WTC11 (cell line): ENCODE measurements around the gene TOP2B.

Experiments
- ATF3 ChIP-seq: sonication (generic); formaldehyde crosslinking; conservative IDR thresholded peaks from 2 replicates; pipeline ENCODE4 v1.8.1; 2022; ENCODE audit warnings: mild to moderate bottlenecking, missing genetic modification reagents
- CTCF ChIP-seq: fragments of 200-600 bp; IDR thresholded peaks from 2 replicates; pipeline ENCODE4 v1.8.0; 2022; ENCODE audit warnings: antibody characterized with exemption
- FOXJ3 ChIP-seq: sonication (generic); formaldehyde crosslinking; IDR thresholded peaks from 2 replicates; pipeline ENCODE4 v1.9.0; 2021; ENCODE audit warnings: missing genetic modification reagents, mild to moderate bottlenecking, borderline replicate concordance
- FOXP1 ChIP-seq: sonication (generic); formaldehyde crosslinking; IDR thresholded peaks from 2 replicates; pipeline ENCODE4 v1.8.0; 2022; ENCODE audit warnings: missing genetic modification reagents, mild to moderate bottlenecking, moderate library complexity, borderline replicate concordance
- IRF2 ChIP-seq: sonication (generic); formaldehyde crosslinking; IDR thresholded peaks from 2 replicates; pipeline ENCODE4 v1.8.0; 2022; ENCODE audit warnings: low read depth, missing genetic modification reagents, borderline replicate concordance
- TEAD4 ChIP-seq: sonication (generic); formaldehyde crosslinking; IDR thresholded peaks from 2 replicates; pipeline ENCODE4 v1.8.0; 2022; ENCODE audit warnings: mild to moderate bottlenecking, missing genetic modification reagents
- ZNF416 ChIP-seq: fragments of 250-450 bp; sonication (Bioruptor Pico); IDR thresholded peaks from 2 replicates; pipeline ENCODE4 v1.9.0; 2021; ENCODE audit warnings: mild to moderate bottlenecking, inconsistent platforms

- TF ChIP-seq ATF3: no peak
- no peak for TF ChIP-seq FOXJ3 (CRISPR knock-in tag)
- no peak for TF ChIP-seq ZNF416 (CRISPR knock-in tag)
- TF ChIP-seq IRF2 (CRISPR knock-in tag): no peak
- no peak for TF ChIP-seq CTCF
- no peak for TF ChIP-seq FOXP1 (CRISPR knock-in tag)
- TF ChIP-seq TEAD4 (CRISPR knock-in tag): no peak
Observed at GRCh38 chr3:25635038-25635437, 29.7 kb downstream of the TOP2B start.
